IMR-90 (cell line): ENCODE data around the gene TBX3. TPM values are rescaled to one million over a fixed set of nuclear protein-coding genes. Genes with fewer than 3 reads are reported as not detected.

Experiments
- ATAC-seq: fragments of 200-7000 bp; cut with Tn5 transposase; 2 replicates; pipeline ENCODE4 v1.9.1; 2020; ENCODE audit warnings: low read depth, mild to moderate bottlenecking, moderate library complexity
- BruUV-seq: library from RNA; stranded (reverse); fragments of 400-500 nt; replicated peaks from 2 replicates; lab custom pipeline; 2021; lab: Mats Ljungman, UMichigan
- CTCF ChIA-PET: fragments of 300-600 bp; formaldehyde crosslinking; extraction: SDS; loops from one replicate; lab custom pipeline; 2021; ENCODE audit warnings: antibody characterized with exemption; lab: Yijun Ruan, JAX
- POLR2A ChIA-PET: fragments of 300-600 bp; sonication (Branson Sonifier 250); formaldehyde crosslinking; loops from one replicate; lab custom pipeline; 2022; ENCODE audit warnings: antibody characterized with exemption; ENCODE audit not compliant: unreplicated experiment; lab: Charles Lee
- DNase-seq: peaks from one replicate; pipeline ENCODE4 v3.0.0; 2013
- H2AFZ ChIP-seq: replicated peaks from 2 replicates; pipeline ENCODE3; 2013; ENCODE audit warnings: low read length, mild to moderate bottlenecking; ENCODE audit not compliant: poor library complexity
- H2AK5ac ChIP-seq: 2 replicates; pipeline ENCODE4 v1.6.1; 2013; ENCODE audit warnings: low read depth, low read length, inconsistent platforms
- H2AK9ac ChIP-seq: replicated peaks from 2 replicates; pipeline ENCODE3; 2013; ENCODE audit warnings: mild to moderate bottlenecking, low read depth, low read length, moderate library complexity; ENCODE audit not compliant: poor library complexity
- H2BK120ac ChIP-seq: 2 replicates; pipeline ENCODE4 v1.6.1; 2013; ENCODE audit warnings: low read depth, low read length, inconsistent platforms
- H2BK15ac ChIP-seq: 3 replicates; pipeline ENCODE4 v1.6.1; 2013; ENCODE audit warnings: low read depth, low read length, inconsistent platforms
- H2BK20ac ChIP-seq: 2 replicates; pipeline ENCODE4 v1.6.1; 2013; ENCODE audit warnings: low read depth, mild to moderate bottlenecking, inconsistent platforms, low read length, moderate library complexity
- H2BK5ac ChIP-seq: 2 replicates; pipeline ENCODE4 v1.6.1; 2013; ENCODE audit warnings: mild to moderate bottlenecking, low read depth, low read length, inconsistent platforms; ENCODE audit not compliant: poor library complexity, severe bottlenecking
- H3K14ac ChIP-seq: replicated peaks from 2 replicates; pipeline ENCODE4 v1.6.1; 2013; ENCODE audit warnings: low read depth, low read length, inconsistent platforms
- H3K18ac ChIP-seq: 2 replicates; pipeline ENCODE4 v1.6.1; 2013; ENCODE audit warnings: low read depth, low read length, control low read depth
- H3K23ac ChIP-seq: 2 replicates; pipeline ENCODE4 v1.6.1; 2013; ENCODE audit warnings: low read depth, low read length, inconsistent platforms
- H3K27ac ChIP-seq: 2 replicates; pipeline ENCODE4 v1.5.1; 2013; ENCODE audit warnings: mild to moderate bottlenecking, control low read depth, low read length; ENCODE audit not compliant: insufficient read depth
- H3K27me3 ChIP-seq: 2 replicates; pipeline ENCODE4 v1.6.1; 2013; ENCODE audit warnings: low read length; ENCODE audit not compliant: control insufficient read depth, insufficient read depth
- H3K36me3 ChIP-seq: 2 replicates; pipeline ENCODE4 v1.6.1; 2013; ENCODE audit warnings: low read length, mixed read lengths; ENCODE audit not compliant: control insufficient read depth, insufficient read depth
- H3K4ac ChIP-seq: 2 replicates; pipeline ENCODE4 v1.6.1; 2013; ENCODE audit warnings: low read depth, low read length, inconsistent platforms
- H3K4me1 ChIP-seq: 2 replicates; pipeline ENCODE4 v1.6.1; 2013; ENCODE audit warnings: low read length, mixed read lengths; ENCODE audit not compliant: control insufficient read depth, insufficient read depth
- H3K4me2 ChIP-seq: 2 replicates; pipeline ENCODE4 v1.6.1; 2013; ENCODE audit warnings: low read depth, mild to moderate bottlenecking, control low read depth, low read length, moderate library complexity
- H3K4me3 ChIP-seq: 2 replicates; pipeline ENCODE4 v1.5.1; 2013; ENCODE audit warnings: low read depth, mild to moderate bottlenecking, control low read depth, low read length, moderate library complexity; ENCODE audit not compliant: insufficient read depth
- H3K56ac ChIP-seq: 2 replicates; pipeline ENCODE4 v1.6.1; 2013; ENCODE audit warnings: low read length, inconsistent platforms; ENCODE audit not compliant: insufficient read depth; ENCODE audit errors: extremely low read depth
- H3K79me1 ChIP-seq, 2 experiments: 2 replicates each; pipeline ENCODE4 v1.6.1; 2013; ENCODE audit warnings: low read length in 2 of 2, inconsistent platforms in 1 of 2, low read depth in 1 of 2
- H3K9ac ChIP-seq: 2 replicates; pipeline ENCODE4 v1.6.1; 2013; ENCODE audit warnings: low read depth, low read length, control low read depth
- H3K9me1 ChIP-seq: 2 replicates; pipeline ENCODE4 v1.6.1; 2013; ENCODE audit warnings: low read length, inconsistent platforms; ENCODE audit not compliant: insufficient read depth
- H3K9me3 ChIP-seq: 2 replicates; pipeline ENCODE4 v1.6.1; 2013; ENCODE audit warnings: low read length; ENCODE audit not compliant: control insufficient read depth, insufficient read depth
- H4K20me1 ChIP-seq: 2 replicates; pipeline ENCODE4 v1.6.1; 2013; ENCODE audit warnings: low read length, inconsistent platforms; ENCODE audit not compliant: insufficient read depth
- H4K5ac ChIP-seq: 2 replicates; pipeline ENCODE4 v1.6.1; 2013; ENCODE audit warnings: mild to moderate bottlenecking, low read depth, low read length, control low read depth
- H4K8ac ChIP-seq, 2 experiments: 2 replicates each; pipeline ENCODE4 v1.6.1; 2013; ENCODE audit warnings: low read depth in 2 of 2, low read length in 2 of 2, control low read depth in 1 of 2, inconsistent platforms in 1 of 2
- H4K91ac ChIP-seq: 2 replicates; pipeline ENCODE4 v1.6.1; 2013; ENCODE audit warnings: low read depth, low read length, inconsistent platforms; ENCODE audit not compliant: insufficient read depth
- BHLHE40 ChIP-seq: fragments of 150-350 bp; IDR thresholded peaks from 2 replicates; pipeline ENCODE4 v1.6.1; 2016; ENCODE audit warnings: mild to moderate bottlenecking, low read depth, low read length
- CEBPB ChIP-seq: IDR thresholded peaks from 2 replicates; pipeline ENCODE4 v1.6.1; 2012; ENCODE audit warnings: low read depth, low read length, improper control_type of control experiment
- CHD1 ChIP-seq: IDR thresholded peaks from 2 replicates; pipeline ENCODE4 v1.6.1; 2012; ENCODE audit warnings: low read depth, low read length, improper control_type of control experiment
- CTCF ChIP-seq: conservative IDR thresholded peaks from 2 replicates; pipeline ENCODE4 v1.5.1; 2012; ENCODE audit warnings: mild to moderate bottlenecking, low read depth, low read length, improper control_type of control experiment
- FOS ChIP-seq: fragments of 150-350 bp; IDR thresholded peaks from 2 replicates; pipeline ENCODE4 v1.6.1; 2016; ENCODE audit warnings: low read depth, low read length
- MAFK ChIP-seq: IDR thresholded peaks from 2 replicates; pipeline ENCODE4 v1.6.1; 2012; ENCODE audit warnings: low read depth, low read length, improper control_type of control experiment
- MAZ ChIP-seq: IDR thresholded peaks from 2 replicates; pipeline ENCODE4 v1.6.1; 2012; ENCODE audit warnings: low read depth, mild to moderate bottlenecking, low read length, improper control_type of control experiment, moderate library complexity, borderline replicate concordance
- NFE2L2 ChIP-seq: fragments of 150-350 bp; IDR thresholded peaks from 2 replicates; pipeline ENCODE4 v1.6.1; 2016; ENCODE audit warnings: low read depth, mild to moderate bottlenecking, low read length
- POLR2A ChIP-seq: IDR thresholded peaks from 2 replicates; pipeline ENCODE4 v1.6.1; 2012; ENCODE audit warnings: mild to moderate bottlenecking, low read depth, low read length
- RAD21 ChIP-seq: IDR thresholded peaks from 2 replicates; pipeline ENCODE4 v1.6.1; 2012; ENCODE audit warnings: low read length, improper control_type of control experiment
- RFX5 ChIP-seq: IDR thresholded peaks from 2 replicates; pipeline ENCODE4 v1.8.0; 2012; ENCODE audit warnings: low read depth, mild to moderate bottlenecking, low read length, moderate library complexity
- SMC3 ChIP-seq: fragments of 150-350 bp; IDR thresholded peaks from 2 replicates; pipeline ENCODE4 v1.6.1; 2016; ENCODE audit warnings: low read depth, mild to moderate bottlenecking, antibody characterized with exemption, low read length, moderate library complexity
- USF2 ChIP-seq: fragments of 150-350 bp; IDR thresholded peaks from 2 replicates; pipeline ENCODE4 v1.6.1; 2017; ENCODE audit warnings: mild to moderate bottlenecking, antibody characterized with exemption, low read length, low read depth
- WGBS, 2 experiments: methylation state at CpG; one replicate each; pipeline versions ENCODE4 v1.1.5 to v1.1.7; 2013; ENCODE audit warnings: missing lambda C conversion rate in 2 of 2; ENCODE audit not compliant: insufficient read length in 1 of 2; ENCODE audit errors: extremely low coverage in 2 of 2; 5-methylcytosine and 5-hydroxymethylcytosine counted together
- dilution Hi-C: fragments of 300-500 bp; cut with HindIII; formaldehyde crosslinking; loops from one replicate; pipeline ENCODE4 v1.14.3; 2018; ENCODE audit warnings: low sequenced_read_pairs; ENCODE audit not compliant: unreplicated experiment
- in situ Hi-C: fragments of 300-500 bp; cut with MboI; formaldehyde crosslinking; loops from 3 replicates; pipeline ENCODE4 v1.14.3; 2019; ENCODE audit warnings: low sequenced_read_pairs, inconsistent platforms, mixed read lengths
- intact Hi-C: fragments of 100-400 bp; cut with micrococcal nuclease; formaldehyde crosslinking; loops from 2 replicates; pipeline ENCODE4 v1.10.0; 2022
- polyA plus RNA-seq, 3 experiments: library from polyadenylated mRNA; depleted of rRNA; stranded (reverse); fragments of >200 nt; gene quantifications; 2 replicates each; pipeline ENCODE4 v1.2.3, GENCODE V29; 2012; ENCODE audit warnings: low replicate concordance in 1 of 3
- total RNA-seq: library from RNA; depleted of rRNA; stranded (reverse); fragments of >200 nt; gene quantifications from 2 replicates; pipeline ENCODE4 v1.2.3, GENCODE V29; 2012

TBX3 gene
- total and polyA plus RNA-seq, 2 of the 4 experiments (the other 2 are of a cell fraction), result 15.8 to 44.9 TPM

- TF ChIP-seq RAD21 (peak; percentile 60), POLR2A (peak; percentile 98), CEBPB (peak; percentile 48; the same call in 1 of the 2 replicates)
Observed at GRCh38 chr12:114684098-114684869, at the start of gene TBX3 (continued).

GRCh38 chr12:114732426-114733030 is 48.6 kb upstream of the TBX3 start:
- no peak overlapping the region for H2BK20ac ChIP-seq
- H3K27me3 ChIP-seq, result no peaks in the 10 kb centered on the region
- H3K4me1 ChIP-seq, result no peaks in the 10 kb centered on the region
- no peak overlapping the region for H4K8ac ChIP-seq
- H2AFZ ChIP-seq, result no peak overlapping the region
- CTCF ChIA-PET, result no interaction called here
- intact Hi-C loops, result no loop called here
- no peak overlapping the region; the same call in 1 of the 2 replicates for H2AK5ac ChIP-seq
- DNase-seq (no peak), ATAC-seq (no peak)
- no peak overlapping the region for H3K4me3 ChIP-seq
- H2BK15ac ChIP-seq, result no peak overlapping the region
- H3K4ac ChIP-seq, result 0 out of 2 replicates have a peak overlapping the region, but pooled peaks have one; percentile 19
- no peak overlapping the region for H4K91ac ChIP-seq
- H4K20me1 ChIP-seq, result no peaks in the 10 kb centered on the region
- POLR2A ChIA-PET, result no interaction called here
- peaks cover 7% of the 10 kb centered on the region; the same call in 1 of the 2 replicates for H3K9me3 ChIP-seq
- BruUV-seq, result no TSS peak
- no peak overlapping the region for H3K27ac ChIP-seq
- no peak overlapping the region for H2BK5ac ChIP-seq
- peak overlapping the region; percentile 65 for H2AK9ac ChIP-seq
- H3K36me3 ChIP-seq, result no peaks in the 10 kb centered on the region
- no peak overlapping the region for H3K18ac ChIP-seq
- dilution Hi-C loops, result no loop called here
- no peak overlapping the region for H3K14ac ChIP-seq
- in situ Hi-C loops, result no loop called here
- no peak overlapping the region for H3K23ac ChIP-seq
- 35% methylated on average over 2 of the region's 4 CpGs; no CpG with 5 or more reads in 1 of the 2 experiments for WGBS, 2 experiments
- H3K79me1 ChIP-seq, result no peaks in the 10 kb centered on the region
- no peak overlapping the region for H2BK120ac ChIP-seq
- H4K5ac ChIP-seq, result no peak overlapping the region
- H3K9me1 ChIP-seq, result peaks cover 12% of the 10 kb centered on the region; the same call in 1 of the 2 replicates
- H3K4me2 ChIP-seq, result no peak overlapping the region
- H3K9ac ChIP-seq, result no peak overlapping the region
- H3K56ac ChIP-seq, result no peak overlapping the region
- TF ChIP-seq CEBPB (no peak), RFX5 (no peak), CHD1 (no peak), USF2 (no peak), NFE2L2 (no peak), CTCF (no peak), MAFK (no peak), SMC3 (no peak), BHLHE40 (no peak), MAZ (no peak), FOS (no peak)
